GM21576 (cell line): ENCODE measurements around the gene TPM1.
"Not testable (repeated sequence)": the region's sequence is repeated elsewhere in the genome, so short reads cannot be mapped to it uniquely, and the experiment has no call there.

ENCODE experiments used
- ATAC-seq: cut with Tn5 transposase; IDR thresholded peaks from one replicate; pipeline ENCODE4 v1.9.1; 2021; ENCODE audit warnings: mild to moderate bottlenecking, moderate library complexity; ENCODE audit not compliant: unreplicated experiment

The TPM1 gene

DNA sequence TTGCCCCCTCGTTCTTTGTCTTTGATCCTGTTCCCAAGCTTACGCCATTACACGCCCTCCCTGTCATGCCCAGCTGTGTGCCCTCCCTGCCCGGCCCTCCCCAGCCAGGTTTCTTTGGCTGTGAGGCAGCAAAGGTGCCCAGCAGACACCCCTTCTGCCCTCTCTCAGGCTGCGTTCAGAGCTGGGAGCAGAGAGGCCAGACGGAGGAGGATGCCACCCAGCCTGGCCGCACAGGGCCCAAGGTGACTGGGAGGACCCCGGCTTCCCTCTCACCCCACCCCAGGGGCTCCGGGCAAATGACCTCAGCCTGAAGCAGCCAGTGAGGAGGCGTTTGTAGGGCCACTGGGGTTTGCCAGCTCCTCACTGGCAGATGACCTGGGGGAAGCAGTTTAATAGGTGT lies 48.3 kb downstream of the TPM1 start:
- ATAC-seq, result no peak

GRCh38 chr15:63091679-63092446 lies 49.3 kb downstream of the TPM1 start:
- no peak for ATAC-seq

DNA sequence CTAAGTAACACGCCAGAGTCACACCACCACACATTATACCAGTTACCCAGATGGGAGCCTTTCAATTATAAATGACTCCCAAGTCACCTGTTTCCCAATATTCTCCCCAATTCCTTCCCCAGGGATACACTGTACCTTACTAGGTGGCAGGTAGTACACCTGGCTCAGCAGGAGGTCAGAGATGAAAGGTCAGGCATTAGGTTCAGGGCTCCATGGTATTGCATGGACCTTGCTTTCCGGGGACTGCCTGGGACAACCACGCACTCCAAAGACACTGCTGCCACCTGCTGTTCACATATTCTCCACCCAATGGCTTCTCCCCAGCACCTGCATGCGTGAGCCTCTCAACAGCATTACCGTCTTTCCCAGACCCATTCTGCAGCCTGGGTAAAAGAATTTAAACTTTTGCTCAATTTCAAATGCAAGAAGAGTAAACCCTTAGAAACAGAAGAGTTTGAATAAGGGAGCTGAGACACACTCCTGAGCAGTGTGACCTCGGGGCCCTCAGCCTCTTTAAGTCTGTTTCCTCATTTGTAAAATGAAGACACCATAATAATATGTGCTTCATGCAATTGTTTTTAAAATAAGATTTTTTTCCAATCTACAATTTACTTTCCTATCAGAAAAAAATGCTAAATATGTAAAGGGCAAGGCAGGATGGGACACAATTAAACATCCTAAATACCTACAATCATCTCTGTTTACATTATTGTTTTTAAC lies 51.1 kb downstream of the TPM1 start:
- ATAC-seq, result no peak

DNA sequence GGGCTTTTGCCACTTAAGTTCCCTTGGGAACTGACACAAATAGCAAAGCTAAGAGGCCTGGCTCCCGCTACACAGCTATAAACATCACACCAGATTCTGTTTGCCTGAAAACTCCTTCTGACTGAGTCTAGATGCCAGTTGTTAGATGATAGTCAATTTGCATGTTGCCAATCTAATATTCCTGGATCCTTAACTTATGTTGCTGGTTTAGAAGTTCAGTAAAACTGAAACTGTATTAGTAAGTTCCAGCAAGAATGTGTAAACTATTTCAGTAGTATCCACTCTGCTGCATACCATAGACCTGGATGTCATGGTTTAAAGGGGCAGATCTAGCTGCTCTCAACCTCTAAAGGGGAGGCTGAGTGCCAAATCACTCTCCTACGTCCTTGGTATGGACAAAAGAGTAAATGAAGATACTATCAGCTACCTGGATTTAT lies 52.0 kb downstream of the TPM1 start:
- ATAC-seq, result no peak

- no peak for ATAC-seq
Measured at GRCh38 chr15:63096178-63096577, 53.6 kb downstream of the TPM1 start.

DNA sequence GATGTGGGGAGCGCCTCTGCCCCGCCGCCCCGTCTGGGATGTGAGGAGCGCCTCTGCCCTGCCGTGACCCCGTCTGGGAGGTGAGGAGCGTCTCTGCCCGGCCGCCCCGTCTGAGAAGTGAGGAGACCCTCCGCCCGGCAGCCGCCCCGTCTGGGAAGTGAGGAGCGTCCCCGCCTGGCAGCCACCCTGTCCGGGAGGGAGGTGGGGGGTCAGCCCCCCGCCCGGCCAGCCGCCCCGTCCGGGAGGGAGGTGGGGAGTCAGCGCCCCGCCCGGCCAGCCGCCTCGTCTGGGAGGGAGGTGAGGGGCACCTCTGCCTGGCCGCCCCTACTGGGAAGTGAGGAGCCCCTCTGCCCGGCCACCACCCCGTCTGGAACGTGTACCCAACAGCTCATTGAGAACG lies 56.4 kb downstream of the TPM1 start:
- not testable (repeated sequence) for ATAC-seq

DNA sequence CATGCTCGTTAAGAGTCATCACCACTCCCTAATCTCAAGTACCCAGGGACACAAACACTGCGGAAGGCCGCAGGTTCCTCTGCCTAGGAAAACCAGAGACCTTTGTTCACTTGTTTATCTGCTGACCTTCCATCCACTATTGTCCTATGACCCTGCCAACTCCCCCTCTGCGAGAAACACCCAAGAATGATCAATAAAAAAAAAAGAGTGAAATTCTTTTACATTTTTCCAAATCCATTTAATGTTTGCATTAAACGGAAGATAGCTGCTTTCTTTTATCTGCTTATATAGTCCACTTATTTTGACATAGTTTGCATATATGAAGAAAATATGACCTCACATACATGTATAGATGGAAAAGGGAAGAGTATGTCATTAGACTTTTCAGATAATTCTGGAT lies 57.0 kb downstream of the TPM1 start:
- not testable (repeated sequence) for ATAC-seq

DNA sequence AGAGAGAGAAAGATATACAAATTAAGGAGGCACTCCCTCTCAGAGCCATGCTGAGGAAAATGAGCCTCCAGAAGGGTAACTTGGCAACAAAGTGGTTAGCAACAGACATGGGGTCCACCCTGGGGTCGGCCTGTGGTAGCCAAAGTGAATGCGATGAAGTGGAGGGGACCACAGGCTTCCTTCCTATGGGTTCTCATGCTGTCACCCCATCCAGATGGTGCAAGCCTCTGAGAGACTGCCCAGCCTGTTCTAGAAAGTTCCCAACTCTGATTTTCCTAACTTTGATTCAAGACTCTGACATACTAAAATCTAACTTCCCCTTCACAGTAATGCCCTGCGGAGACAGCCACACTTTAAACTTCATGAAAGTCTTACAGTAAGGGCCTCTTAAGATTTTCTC lies 60.9 kb downstream of the TPM1 start:
- no peak for ATAC-seq

DNA sequence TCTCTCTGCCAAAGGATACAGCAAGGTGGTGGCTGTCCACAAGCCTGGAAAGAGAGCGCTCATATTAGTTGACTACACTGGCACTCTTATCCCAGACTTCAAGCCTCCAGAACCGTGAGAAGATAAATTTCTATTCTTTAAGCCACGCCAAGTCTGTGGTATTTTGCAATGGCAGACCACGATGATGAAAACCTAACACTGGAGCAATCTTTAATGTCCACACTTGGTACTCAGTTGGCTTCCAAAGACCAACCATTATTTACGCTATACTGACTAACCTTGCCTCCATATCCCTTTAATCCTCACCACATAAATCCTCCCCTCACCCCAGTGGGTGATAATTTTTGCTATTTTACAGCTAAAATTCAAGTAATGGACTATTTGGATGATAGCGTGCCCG lies 62.2 kb downstream of the TPM1 start:
- ATAC-seq, result no peak

- not testable (repeated sequence) for ATAC-seq
Measured at GRCh38 chr15:63105354-63105753, 62.8 kb downstream of the TPM1 start.

GRCh38 chr15:63107895-63108546 lies 65.5 kb downstream of the TPM1 start:
- no peak for ATAC-seq

GRCh38 chr15:63109498-63109897 lies 67.0 kb downstream of the TPM1 start:
- no peak for ATAC-seq

- ATAC-seq, result no peak
Measured at GRCh38 chr15:63109920-63110319, 67.4 kb downstream of the TPM1 start.

GRCh38 chr15:63110428-63111026 lies 68.0 kb downstream of the TPM1 start:
- ATAC-seq, result no peak

- ATAC-seq, result no peak
Measured at GRCh38 chr15:63111481-63111880, 68.9 kb downstream of the TPM1 start.

DNA sequence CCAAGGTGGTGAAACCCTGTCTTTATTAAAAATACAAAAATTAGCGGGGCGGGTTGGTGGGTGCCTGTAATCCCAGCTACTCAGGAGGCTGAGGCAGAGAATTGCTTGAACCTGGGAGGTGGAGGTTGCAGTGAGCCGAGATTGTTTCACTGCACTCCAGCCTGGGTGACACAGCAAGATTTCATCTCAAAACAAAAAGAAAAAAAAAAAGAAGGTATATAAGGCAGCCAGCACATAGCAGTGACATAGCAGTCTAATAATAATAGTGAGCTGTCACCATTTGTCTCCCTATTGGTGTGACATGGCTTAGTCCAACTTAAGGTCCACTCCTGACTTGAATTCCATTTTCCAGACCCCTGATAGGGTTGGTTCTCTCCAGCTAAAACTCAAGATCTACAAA lies 70.3 kb downstream of the TPM1 start:
- no peak for ATAC-seq

DNA sequence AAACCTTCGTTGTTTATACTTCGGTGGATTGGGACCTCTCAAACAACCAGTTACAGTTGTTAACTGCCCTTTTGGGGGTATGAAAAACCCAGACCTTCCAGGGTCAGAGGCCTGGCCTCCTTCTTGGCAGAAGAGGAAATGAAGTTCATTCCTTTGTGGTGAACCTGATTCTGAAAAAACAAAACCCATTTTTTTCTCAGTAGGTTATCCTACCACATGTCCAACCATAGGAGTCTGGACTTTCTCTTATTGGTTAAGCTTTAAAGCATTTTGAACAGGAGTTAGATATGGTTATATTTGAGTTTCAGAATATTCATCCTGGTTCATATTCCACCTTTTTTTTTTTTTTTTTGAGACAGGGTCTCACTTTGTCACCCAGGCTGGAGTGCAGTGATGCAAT lies 71.9 kb downstream of the TPM1 start:
- ATAC-seq, result no peak
